ENCODE results near the gene CARNS1. TPM values are rescaled to one million over a fixed set of nuclear protein-coding genes. Genes with fewer than 3 reads are reported as not detected.
A peak's percentile ranks its signal among the peaks of the same experiment; 100 is the strongest.

CARNS1 gene
- total and polyA plus RNA-seq, 10 of the 15 experiments (the other 5 are each of a cell fraction or from before 2014, with no cell fraction given), result 0.02 to 0.14 (median 0.10) TPM; not detected in 3

DNA sequence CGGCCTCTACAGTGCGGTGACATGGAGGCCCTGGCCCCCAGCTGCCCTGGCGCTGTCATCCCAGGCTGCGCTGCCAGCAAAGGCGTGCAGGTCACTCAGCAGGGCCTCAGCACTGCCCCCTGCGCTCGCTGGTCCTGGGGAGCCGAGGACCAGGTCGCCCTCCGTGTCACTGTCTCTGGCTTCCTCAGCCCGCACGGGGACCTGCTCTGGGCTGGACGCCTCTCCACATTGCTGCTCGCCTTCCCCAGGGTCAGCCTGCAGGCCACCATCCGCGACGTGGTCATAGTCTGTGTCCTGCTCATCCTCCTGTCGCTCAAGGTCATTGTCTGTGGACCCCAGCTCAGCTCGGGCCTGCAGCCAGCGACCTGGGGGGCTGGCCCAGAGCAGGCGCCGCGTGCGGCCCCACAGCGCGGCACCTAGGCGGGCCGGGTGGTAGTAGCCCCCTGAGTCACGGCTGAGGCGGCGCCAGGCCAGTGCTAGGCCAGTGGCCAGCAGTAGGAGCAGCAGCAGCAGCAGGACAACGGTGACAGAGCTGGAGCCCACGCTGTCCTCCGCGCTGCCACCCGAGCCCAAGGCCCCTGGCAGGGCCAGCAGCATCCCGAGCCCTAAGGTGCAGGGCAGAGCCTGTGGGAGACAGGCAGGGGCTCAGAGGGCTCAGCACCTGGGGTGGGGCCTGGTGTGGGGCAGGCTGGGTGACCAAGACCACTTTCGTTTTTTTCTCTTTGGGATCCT is 20.4 kb downstream of the CARNS1 start (continued):
- TF ChIP-seq POLR2AphosphoS2 (IDR thresholded peaks at IDR 0.05; ENCODE audit: low read depth, low read length) (no peak), IRF4 (IDR thresholded peaks at IDR 0.05; ENCODE audit: low read depth, low read length) (no peak), BMI1 (IDR thresholded peaks at IDR 0.05; ENCODE audit: borderline replicate concordance) (no peak)

DNA sequence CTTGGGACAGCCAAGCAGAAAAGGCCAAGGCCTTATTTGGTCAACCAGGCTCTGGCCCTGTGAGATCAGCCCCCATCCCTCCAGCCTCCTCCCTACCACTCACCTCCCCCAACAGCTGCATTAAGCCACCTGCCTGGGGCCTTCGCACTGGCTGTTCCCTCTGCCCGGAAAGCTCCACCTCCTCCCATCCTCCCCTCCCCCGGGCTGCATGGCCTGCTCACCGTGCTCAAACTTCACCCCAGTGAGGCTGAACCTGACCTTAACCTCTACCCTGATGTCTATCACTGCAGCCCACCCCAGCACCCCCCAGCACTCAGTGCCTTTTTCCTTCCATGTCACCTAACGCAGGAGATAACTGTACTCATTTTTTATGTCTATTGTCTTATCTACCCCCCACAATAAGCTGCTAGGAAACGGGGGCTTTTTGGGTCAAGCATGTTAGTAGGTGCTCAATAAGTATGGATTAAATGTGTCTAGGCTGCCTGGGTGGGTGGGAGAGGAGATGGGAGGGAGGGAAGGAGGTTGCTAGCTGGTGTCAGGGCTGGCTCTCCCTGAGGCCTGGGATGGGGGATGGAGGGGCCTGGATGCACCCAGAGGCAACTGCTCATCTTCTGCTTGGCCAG is 21.1 kb downstream of the CARNS1 start:
- Histone ChIP-seq H2AFZ (ENCODE audit: control insufficient read depth, low read depth, low read length) (no peak overlapping the region), H3K9ac (ENCODE audit: control insufficient read depth, insufficient read depth, low read length) (peak overlapping the region; percentile 99), H3K36me3 (ENCODE audit: control insufficient read depth in 2 of 2, insufficient read depth in 2 of 2, low read length in 1 of 2) (peaks cover 6 to 21% of the 10 kb centered on the region in 2 experiments; a peak in 3 of 4 replicates), H3K27me3 (replicated peaks in 1 of 2; ENCODE audit: control insufficient read depth in 2 of 2, insufficient read depth in 2 of 2, low read length in 1 of 2) (no peaks in the 10 kb centered on the region), H3K79me2 (ENCODE audit: control insufficient read depth, insufficient read depth, low read length) (peaks cover 57% of the 10 kb centered on the region), H3K9me3 (replicated peaks; ENCODE audit: control insufficient read depth, insufficient read depth, low read length) (no peaks in the 10 kb centered on the region), H3K27ac (ENCODE audit: control insufficient read depth, insufficient read depth) (peak overlapping the region; percentile 99), H3K4me2 (ENCODE audit: control insufficient read depth, insufficient read depth) (peak overlapping the region; percentile 71), H3K4me1 (ENCODE audit: control insufficient read depth, insufficient read depth, low read length) (peaks cover 36% of the 10 kb centered on the region), H4K20me1 (ENCODE audit: control insufficient read depth, insufficient read depth) (no peaks in the 10 kb centered on the region), H3K4me3 (peak overlapping the region; percentile 90)
- intact Hi-C loops (cut with micrococcal nuclease; ENCODE audit: unreplicated experiment), result loop anchor here (2.0 to 5.0 kb wide), 4 partner anchors 32 to 70 kb away; partner anchors contain the start of genes PPP1CA, TBC1D10C and TMEM134
- FAIRE-seq, result peak; percentile 95
- WGBS (ENCODE audit: insufficient coverage, insufficient replicate concordance, low lambda C conversion rate, missing lambda C conversion rate), result 2% methylated on average over 6 of the region's 6 CpGs
- RAD21 ChIA-PET (ENCODE audit: unreplicated experiment), result interaction anchor here (0.6 to 7.2 kb wide), 9 partner anchors 8 to 174 kb away, joined by 5 to 112 read pairs (median 20); partner anchors contain the start of genes AIP, PITPNM1, POLD4 and PPP1CA
- CTCF ChIA-PET, result interaction anchor here (0.5 to 4.3 kb wide), 16 partner anchors 9 to 220 kb away, joined by 3 to 53 read pairs (median 4); partner anchors contain the start of genes PPP1CA, RPS6KB2, TBC1D10C and TMEM134
- POLR2A ChIA-PET, result interaction anchor here (0.6 to 4.7 kb wide), 15 partner anchors 8 to 153 kb away, joined by 3 to 95 read pairs (median 9); partner anchors contain the start of genes PITPNM1, POLD4, PPP1CA and RPS6KB2
- SMC1A ChIA-PET (ENCODE audit: uncharacterized antibody, unreplicated experiment), result interaction anchor here (1.0 to 4.2 kb wide), 11 partner anchors 9 to 89 kb away, joined by 3 to 46 read pairs (median 3); partner anchors contain the start of genes AIP, PITPNM1, PPP1CA and TBC1D10C
- peak; percentile 66 for ATAC-seq
- in situ Hi-C loops (cut with MboI), result no loop called here
- BruUV-seq (replicated peaks), result no TSS peak
- peak; percentile 75 for DNase-seq (ENCODE audit: low read depth, low spot score)
- TF ChIP-seq ZZZ3 (IDR thresholded peaks at IDR 0.05; ENCODE audit: control insufficient read depth, insufficient read length, low read depth) (no peak), STAT3 (IDR thresholded peaks at IDR 0.05; ENCODE audit: low read depth, low read length) (peak; percentile 55; the same call in 1 of the 2 replicates), PML (IDR thresholded peaks at IDR 0.05; ENCODE audit: low read length) (no peak), CHD1 (IDR thresholded peaks at IDR 0.05; ENCODE audit: low read depth, low read length) (no peak), JUND (IDR thresholded peaks at IDR 0.05; ENCODE audit: low read depth, low read length) (no peak), RFX5 (IDR thresholded peaks at IDR 0.05; ENCODE audit: low read depth, low read length) (no peak), SRF (IDR thresholded peaks at IDR 0.05; ENCODE audit: low read depth in 2 of 2, low read length in 2 of 2) (peak; percentile 85 to 97), GABPA (IDR thresholded peaks at IDR 0.05; ENCODE audit: low read depth) (no peak), SUZ12 (IDR thresholded peaks at IDR 0.05; ENCODE audit: unreplicated experiment) (no peak), EED (IDR thresholded peaks at IDR 0.05; ENCODE audit: low read depth) (peak; percentile 33; the same call in 1 of the 2 replicates)
- TF ChIP-seq, protein P1, sequence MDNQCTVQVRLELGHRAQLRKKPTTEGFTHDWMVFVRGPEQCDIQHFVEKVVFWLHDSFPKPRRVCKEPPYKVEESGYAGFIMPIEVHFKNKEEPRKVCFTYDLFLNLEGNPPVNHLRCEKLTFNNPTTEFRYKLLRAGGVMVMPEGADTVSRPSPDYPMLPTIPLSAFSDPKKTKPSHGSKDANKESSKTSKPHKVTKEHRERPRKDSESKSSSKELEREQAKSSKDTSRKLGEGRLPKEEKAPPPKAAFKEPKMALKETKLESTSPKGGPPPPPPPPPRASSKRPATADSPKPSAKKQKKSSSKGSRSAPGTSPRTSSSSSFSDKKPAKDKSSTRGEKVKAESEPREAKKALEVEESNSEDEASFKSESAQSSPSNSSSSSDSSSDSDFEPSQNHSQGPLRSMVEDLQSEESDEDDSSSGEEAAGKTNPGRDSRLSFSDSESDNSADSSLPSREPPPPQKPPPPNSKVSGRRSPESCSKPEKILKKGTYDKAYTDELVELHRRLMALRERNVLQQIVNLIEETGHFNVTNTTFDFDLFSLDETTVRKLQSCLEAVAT (IDR thresholded peaks at IDR 0.05), result peak; percentile 80
- TF ChIP-seq, protein P2, sequence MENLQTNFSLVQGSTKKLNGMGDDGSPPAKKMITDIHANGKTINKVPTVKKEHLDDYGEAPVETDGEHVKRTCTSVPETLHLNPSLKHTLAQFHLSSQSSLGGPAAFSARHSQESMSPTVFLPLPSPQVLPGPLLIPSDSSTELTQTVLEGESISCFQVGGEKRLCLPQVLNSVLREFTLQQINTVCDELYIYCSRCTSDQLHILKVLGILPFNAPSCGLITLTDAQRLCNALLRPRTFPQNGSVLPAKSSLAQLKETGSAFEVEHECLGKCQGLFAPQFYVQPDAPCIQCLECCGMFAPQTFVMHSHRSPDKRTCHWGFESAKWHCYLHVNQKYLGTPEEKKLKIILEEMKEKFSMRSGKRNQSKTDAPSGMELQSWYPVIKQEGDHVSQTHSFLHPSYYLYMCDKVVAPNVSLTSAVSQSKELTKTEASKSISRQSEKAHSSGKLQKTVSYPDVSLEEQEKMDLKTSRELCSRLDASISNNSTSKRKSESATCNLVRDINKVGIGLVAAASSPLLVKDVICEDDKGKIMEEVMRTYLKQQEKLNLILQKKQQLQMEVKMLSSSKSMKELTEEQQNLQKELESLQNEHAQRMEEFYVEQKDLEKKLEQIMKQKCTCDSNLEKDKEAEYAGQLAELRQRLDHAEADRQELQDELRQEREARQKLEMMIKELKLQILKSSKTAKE (IDR thresholded peaks at IDR 0.05; ENCODE audit: low read depth, poor library complexity, severe bottlenecking), result peak; percentile 71
